ENCODE data around the gene ANKHD1. TPM values are rescaled to one million over a fixed set of nuclear protein-coding genes. Genes with fewer than 3 reads are reported as not detected.

Gene ANKHD1
- total and polyA plus RNA-seq, 2 of the 8 experiments (the other 6 are each of a cell fraction or from before 2014, with no cell fraction given): 69.9 to 108 TPM

GRCh38 chr5:140429724-140430123, 28.1 kb downstream of the ANKHD1 start (continued):
- TF ChIP-seq FOSL1 (IDR thresholded peaks at IDR 0.05; ENCODE audit: insufficient read depth, low read depth, low read length): no peak
- TF ChIP-seq BCL11A (IDR thresholded peaks at IDR 0.05; ENCODE audit: low read depth in 2 of 2, low read length in 2 of 2): no peak
- TF ChIP-seq SIRT6 (IDR thresholded peaks at IDR 0.05; ENCODE audit: low read length): no peak
- TF ChIP-seq GABPA (IDR thresholded peaks at IDR 0.05; ENCODE audit: borderline replicate concordance, insufficient read depth, low read length): no peak
- TF ChIP-seq CTBP2 (IDR thresholded peaks at IDR 0.05; ENCODE audit: borderline replicate concordance, insufficient read depth, insufficient read length, low read length): no peak
- TF ChIP-seq CHD2 (IDR thresholded peaks at IDR 0.05; ENCODE audit: low read length): no peak
- TF ChIP-seq YY1 (IDR thresholded peaks at IDR 0.05; ENCODE audit: low read depth, low read length): no peak
- no peak for TF ChIP-seq TAF1 (IDR thresholded peaks at IDR 0.05; ENCODE audit: low read depth, low read length)

Measured in H1 (cell line).